LNCAP (cell line): ENCODE measurements around the gene MKRN2OS.

ENCODE experiments used
- CTCF ChIP-seq: fragments of 450-650 bp; IDR thresholded peaks from 2 replicates; pipeline ENCODE4 v1.5.1; 2017; ENCODE audit warnings: mild to moderate bottlenecking

The MKRN2OS gene

GRCh38 chr3:12577379-12577778 lies 32.1 kb upstream of the MKRN2OS start:
- TF ChIP-seq CTCF: no peak

GRCh38 chr3:12574661-12575060 lies 29.4 kb upstream of the MKRN2OS start:
- TF ChIP-seq CTCF: no peak

GRCh38 chr3:12574131-12574530 lies 28.8 kb upstream of the MKRN2OS start:
- TF ChIP-seq CTCF: no peak

- TF ChIP-seq CTCF: no peak
Measured at GRCh38 chr3:12571986-12572385, 26.7 kb upstream of the MKRN2OS start.

GRCh38 chr3:12569836-12570235 lies 24.5 kb upstream of the MKRN2OS start:
- TF ChIP-seq CTCF: no peak

GRCh38 chr3:12568747-12569146 lies 23.4 kb upstream of the MKRN2OS start:
- TF ChIP-seq CTCF: no peak

- TF ChIP-seq CTCF: no peak
Measured at GRCh38 chr3:12566976-12567375, 21.7 kb upstream of the MKRN2OS start.

- no peak for TF ChIP-seq CTCF
Measured at GRCh38 chr3:12562451-12562850, 17.2 kb upstream of the MKRN2OS start.
